Adipocyte (in vitro differentiated cells): ENCODE data around the gene RRAS.
"Not testable (repeated sequence)": the region's sequence is repeated elsewhere in the genome, so short reads cannot be mapped to it uniquely, and the experiment has no call there.

Experiments used
- DNase-seq: peaks from one replicate; pipeline ENCODE4 v3.0.0-alpha.2; 2015; ENCODE audit warnings: low read depth
- H3K27me3 ChIP-seq: replicated peaks from 2 replicates; pipeline ENCODE4 v1.7.0; 2013; ENCODE audit warnings: mild to moderate bottlenecking, low read length, moderate library complexity; ENCODE audit not compliant: control insufficient read depth, insufficient read depth
- H3K36me3 ChIP-seq: 2 replicates; pipeline ENCODE4 v1.7.0; 2013; ENCODE audit warnings: low read length, mild to moderate bottlenecking, moderate library complexity; ENCODE audit not compliant: control insufficient read depth, insufficient read depth, severe bottlenecking
- H3K4me1 ChIP-seq: 2 replicates; pipeline ENCODE4 v1.7.0; 2013; ENCODE audit warnings: mild to moderate bottlenecking, low read length, moderate library complexity; ENCODE audit not compliant: control insufficient read depth, insufficient read depth
- H3K4me3 ChIP-seq: 2 replicates; pipeline ENCODE4 v1.7.0; 2013; ENCODE audit warnings: mild to moderate bottlenecking, low read length, moderate library complexity
- H3K9ac ChIP-seq: 2 replicates; pipeline ENCODE4 v1.7.0; 2013; ENCODE audit warnings: mild to moderate bottlenecking, low read length, moderate library complexity
- H3K9me3 ChIP-seq: 2 replicates; pipeline ENCODE4 v1.7.0; 2013; ENCODE audit warnings: mild to moderate bottlenecking, low read length, moderate library complexity; ENCODE audit not compliant: control insufficient read depth

The RRAS gene

GRCh38 chr19:49636233-49636932 is 3.6 kb downstream of the RRAS start:
- no peak for DNase-seq
- peak overlapping the region; percentile 33 for H3K4me3 ChIP-seq
- peaks cover 48% of the 10 kb centered on the region for H3K4me1 ChIP-seq
- no peaks in the 10 kb centered on the region for H3K27me3 ChIP-seq
- H3K9ac ChIP-seq, result peak overlapping the region; percentile 54
- no peaks in the 10 kb centered on the region for H3K9me3 ChIP-seq
- peaks cover 14% of the 10 kb centered on the region for H3K36me3 ChIP-seq

- peak; percentile 17 for DNase-seq
- Histone ChIP-seq H3K4me1 (peaks cover 48% of the 10 kb centered on the region), H3K9ac (peak overlapping the region; percentile 48), H3K4me3 (no peak overlapping the region), H3K9me3 (no peaks in the 10 kb centered on the region), H3K27me3 (no peaks in the 10 kb centered on the region), H3K36me3 (peaks cover 14% of the 10 kb centered on the region)
Observed at GRCh38 chr19:49635530-49636232, 4.3 kb downstream of the RRAS start.

GRCh38 chr19:49633273-49633672 is 6.7 kb downstream of the RRAS start:
- Histone ChIP-seq H3K36me3 (peaks cover 14% of the 10 kb centered on the region), H3K9ac (peak overlapping the region; percentile 75), H3K4me1 (peaks cover 51% of the 10 kb centered on the region)
- H3K4me3 ChIP-seq, H3K27me3 ChIP-seq, H3K9me3 ChIP-seq, DNase-seq: not testable (repeated sequence)

- DNase-seq, result no peak
- Histone ChIP-seq H3K9me3 (no peaks in the 10 kb centered on the region), H3K36me3 (peaks cover 14% of the 10 kb centered on the region), H3K27me3 (no peaks in the 10 kb centered on the region), H3K9ac (peak overlapping the region; percentile 75), H3K4me3 (no peak overlapping the region), H3K4me1 (peaks cover 50% of the 10 kb centered on the region)
Observed at GRCh38 chr19:49632576-49632975, 7.4 kb downstream of the RRAS start.

- Histone ChIP-seq H3K27me3 (no peaks in the 10 kb centered on the region), H3K9me3 (no peaks in the 10 kb centered on the region), H3K4me1 (peaks cover 46% of the 10 kb centered on the region), H3K4me3 (no peak overlapping the region), H3K36me3 (peaks cover 21% of the 10 kb centered on the region), H3K9ac (no peak overlapping the region)
- no peak for DNase-seq
Observed at GRCh38 chr19:49631610-49632192, 8.2 kb downstream of the RRAS start.

- peak overlapping the region; percentile 70 for H3K9ac ChIP-seq
- no peaks in the 10 kb centered on the region for H3K9me3 ChIP-seq
- DNase-seq, result no peak
- H3K4me1 ChIP-seq, result peaks cover 40% of the 10 kb centered on the region
- no peaks in the 10 kb centered on the region for H3K27me3 ChIP-seq
- H3K36me3 ChIP-seq, result peaks cover 19% of the 10 kb centered on the region
- no peak overlapping the region for H3K4me3 ChIP-seq
Observed at GRCh38 chr19:49631014-49631588, 8.8 kb downstream of the RRAS start.

GRCh38 chr19:49629659-49630058 is 10.3 kb downstream of the RRAS start:
- no peak overlapping the region for H3K4me3 ChIP-seq
- H3K4me1 ChIP-seq, result peaks cover 34% of the 10 kb centered on the region
- H3K27me3 ChIP-seq, result no peaks in the 10 kb centered on the region
- H3K9ac ChIP-seq, result no peak overlapping the region
- H3K36me3 ChIP-seq, result peaks cover 14% of the 10 kb centered on the region
- DNase-seq, result no peak
- no peaks in the 10 kb centered on the region for H3K9me3 ChIP-seq

- H3K9ac ChIP-seq, result no peak overlapping the region
- H3K27me3 ChIP-seq, result no peaks in the 10 kb centered on the region
- no peak overlapping the region for H3K4me3 ChIP-seq
- DNase-seq, result no peak
- H3K9me3 ChIP-seq, result no peaks in the 10 kb centered on the region
- peaks cover 16% of the 10 kb centered on the region for H3K4me1 ChIP-seq
- peaks cover 22% of the 10 kb centered on the region for H3K36me3 ChIP-seq
Observed at GRCh38 chr19:49626226-49626625, 13.7 kb downstream of the RRAS start.

- peaks cover 24% of the 10 kb centered on the region for H3K36me3 ChIP-seq
- no peak overlapping the region for H3K9ac ChIP-seq
- H3K4me3 ChIP-seq, result no peak overlapping the region
- no peak for DNase-seq
- peaks cover 8% of the 10 kb centered on the region for H3K4me1 ChIP-seq
- H3K27me3 ChIP-seq, result no peaks in the 10 kb centered on the region
- no peaks in the 10 kb centered on the region for H3K9me3 ChIP-seq
Observed at GRCh38 chr19:49624967-49625910, 14.7 kb downstream of the RRAS start.

GRCh38 chr19:49617860-49618259 is 22.1 kb downstream of the RRAS start:
- H3K4me3 ChIP-seq, H3K27me3 ChIP-seq, DNase-seq, H3K9ac ChIP-seq, H3K9me3 ChIP-seq: not testable (repeated sequence)
- Histone ChIP-seq H3K4me1 (peaks cover 22% of the 10 kb centered on the region), H3K36me3 (peaks cover 40% of the 10 kb centered on the region)
